ENCODE data around the gene ST6GALNAC3.
"Not testable (repeated sequence)": the region's sequence is repeated elsewhere in the genome, so short reads cannot be mapped to it uniquely, and the experiment has no call there.

ST6GALNAC3 gene

GRCh38 chr1:76048926-76049325, 25.6 kb upstream of the ST6GALNAC3 start:
- no peaks in the 10 kb centered on the region for H3K9me3 ChIP-seq
- peaks cover 22% of the 10 kb centered on the region for H3K4me1 ChIP-seq
- no peak overlapping the region for H3K4me3 ChIP-seq
- peaks cover 3% of the 10 kb centered on the region; the same call in 1 of the 2 replicates for H3K27me3 ChIP-seq
- H4K20me1 ChIP-seq: no peaks in the 10 kb centered on the region
- no peaks in the 10 kb centered on the region for H3K36me3 ChIP-seq
- no peak for TF ChIP-seq Cebpa-rat (IDR thresholded peaks at IDR 0.05)
- H3K4me2 ChIP-seq: no peak overlapping the region
- no peak overlapping the region for H3K9ac ChIP-seq
- H3K27ac ChIP-seq: no peak overlapping the region

- no peak overlapping the region for H3K4me3 ChIP-seq
- H3K9me3 ChIP-seq: no peaks in the 10 kb centered on the region
- H3K27me3 ChIP-seq: peaks cover 5% of the 10 kb centered on the region; the same call in 1 of the 2 replicates
- TF ChIP-seq Cebpa-rat (IDR thresholded peaks at IDR 0.05): no peak
- no peaks in the 10 kb centered on the region for H4K20me1 ChIP-seq
- no peak overlapping the region for H3K9ac ChIP-seq
- no peak overlapping the region for H3K4me2 ChIP-seq
- H3K4me1 ChIP-seq: peaks cover 18% of the 10 kb centered on the region
- no peaks in the 10 kb centered on the region for H3K36me3 ChIP-seq
- no peak overlapping the region for H3K27ac ChIP-seq
Measured at GRCh38 chr1:76049498-76049897, 25.0 kb upstream of the ST6GALNAC3 start.

GRCh38 chr1:76050073-76050472, 24.5 kb upstream of the ST6GALNAC3 start:
- not testable (repeated sequence) for H3K4me2 ChIP-seq, H4K20me1 ChIP-seq, H3K27ac ChIP-seq, H3K36me3 ChIP-seq, H3K4me3 ChIP-seq, H3K9ac ChIP-seq, H3K27me3 ChIP-seq, H3K9me3 ChIP-seq
- H3K4me1 ChIP-seq: peaks cover 19% of the 10 kb centered on the region

- no peak overlapping the region for H3K9ac ChIP-seq
- H3K4me1 ChIP-seq: peaks cover 34% of the 10 kb centered on the region
- no peak overlapping the region for H3K4me3 ChIP-seq
- H3K36me3 ChIP-seq: no peaks in the 10 kb centered on the region
- H3K4me2 ChIP-seq: peak overlapping the region; percentile 31
- TF ChIP-seq Cebpa-rat (IDR thresholded peaks at IDR 0.05): no peak
- peaks cover 5% of the 10 kb centered on the region; the same call in 1 of the 2 replicates for H3K27me3 ChIP-seq
- H3K9me3 ChIP-seq: no peaks in the 10 kb centered on the region
- H4K20me1 ChIP-seq: no peaks in the 10 kb centered on the region
- H3K27ac ChIP-seq: no peak overlapping the region
Measured at GRCh38 chr1:76053021-76053420, 21.5 kb upstream of the ST6GALNAC3 start.

GRCh38 chr1:76054359-76054758, 20.2 kb upstream of the ST6GALNAC3 start:
- H4K20me1 ChIP-seq: no peaks in the 10 kb centered on the region
- TF ChIP-seq Cebpa-rat (IDR thresholded peaks at IDR 0.05): no peak
- peaks cover 5% of the 10 kb centered on the region; the same call in 1 of the 2 replicates for H3K27me3 ChIP-seq
- no peaks in the 10 kb centered on the region for H3K9me3 ChIP-seq
- no peak overlapping the region for H3K4me2 ChIP-seq
- H3K4me3 ChIP-seq: no peak overlapping the region
- H3K36me3 ChIP-seq: no peaks in the 10 kb centered on the region
- peaks cover 34% of the 10 kb centered on the region for H3K4me1 ChIP-seq
- no peak overlapping the region for H3K27ac ChIP-seq
- H3K9ac ChIP-seq: no peak overlapping the region

GRCh38 chr1:76055987-76056386, 18.6 kb upstream of the ST6GALNAC3 start:
- H3K9me3 ChIP-seq: no peaks in the 10 kb centered on the region
- H3K27ac ChIP-seq: no peak overlapping the region
- peaks cover 34% of the 10 kb centered on the region for H3K4me1 ChIP-seq
- H3K4me3 ChIP-seq: no peak overlapping the region
- H3K27me3 ChIP-seq: peaks cover 5% of the 10 kb centered on the region; the same call in 1 of the 2 replicates
- H3K36me3 ChIP-seq: no peaks in the 10 kb centered on the region
- H4K20me1 ChIP-seq: no peaks in the 10 kb centered on the region
- no peak for TF ChIP-seq Cebpa-rat (IDR thresholded peaks at IDR 0.05)
- H3K9ac ChIP-seq: no peak overlapping the region
- H3K4me2 ChIP-seq: peak overlapping the region; percentile 70

GRCh38 chr1:76059451-76059850, 15.1 kb upstream of the ST6GALNAC3 start:
- no peaks in the 10 kb centered on the region for H3K36me3 ChIP-seq
- H3K9me3 ChIP-seq: no peaks in the 10 kb centered on the region
- no peak overlapping the region for H3K4me2 ChIP-seq
- no peak overlapping the region for H3K4me3 ChIP-seq
- peaks cover 16% of the 10 kb centered on the region for H3K4me1 ChIP-seq
- TF ChIP-seq Cebpa-rat (IDR thresholded peaks at IDR 0.05): no peak
- H3K27me3 ChIP-seq: no peaks in the 10 kb centered on the region; the same call in 1 of the 2 replicates
- H4K20me1 ChIP-seq: no peaks in the 10 kb centered on the region
- no peak overlapping the region for H3K27ac ChIP-seq
- no peak overlapping the region for H3K9ac ChIP-seq

GRCh38 chr1:76065270-76065669, 9.3 kb upstream of the ST6GALNAC3 start:
- H3K4me2 ChIP-seq: no peak overlapping the region
- H3K9ac ChIP-seq: no peak overlapping the region
- H3K36me3 ChIP-seq: no peaks in the 10 kb centered on the region
- no peak for TF ChIP-seq Cebpa-rat (IDR thresholded peaks at IDR 0.05)
- H4K20me1 ChIP-seq: no peaks in the 10 kb centered on the region
- H3K9me3 ChIP-seq: no peaks in the 10 kb centered on the region
- no peak overlapping the region for H3K27ac ChIP-seq
- H3K4me3 ChIP-seq: no peak overlapping the region
- H3K4me1 ChIP-seq: peaks cover 33% of the 10 kb centered on the region
- H3K27me3 ChIP-seq: no peaks in the 10 kb centered on the region

- TF ChIP-seq Cebpa-rat (IDR thresholded peaks at IDR 0.05): no peak
- Histone ChIP-seq H3K4me3 (no peak overlapping the region), H3K27ac (no peak overlapping the region), H3K4me1 (peaks cover 44% of the 10 kb centered on the region), H3K9ac (no peak overlapping the region), H3K36me3 (no peaks in the 10 kb centered on the region), H3K4me2 (no peak overlapping the region), H3K27me3 (no peaks in the 10 kb centered on the region; the same call in 1 of the 2 replicates), H4K20me1 (no peaks in the 10 kb centered on the region), H3K9me3 (no peaks in the 10 kb centered on the region)
Measured at GRCh38 chr1:76066394-76066793, 8.2 kb upstream of the ST6GALNAC3 start.

GRCh38 chr1:76068542-76068941, 6.0 kb upstream of the ST6GALNAC3 start:
- Histone ChIP-seq H3K4me2 (peak overlapping the region; percentile 76), H3K4me3 (no peak overlapping the region), H3K27me3 (no peaks in the 10 kb centered on the region; the same call in 1 of the 2 replicates), H3K9ac (no peak overlapping the region), H3K27ac (no peak overlapping the region), H3K9me3 (no peaks in the 10 kb centered on the region), H3K36me3 (no peaks in the 10 kb centered on the region), H3K4me1 (peaks cover 63% of the 10 kb centered on the region), H4K20me1 (no peaks in the 10 kb centered on the region)
- no peak for TF ChIP-seq Cebpa-rat (IDR thresholded peaks at IDR 0.05)
